Ovary (tissue), 3 donors: ENCODE measurements around the gene SLC7A6OS.

ENCODE experiments used
- CTCF ChIP-seq, 3 donors: fragments of 450-650 bp in 2 of 3; fragments of 200-600 bp in 1 of 3; IDR thresholded peaks; one replicate each; pipeline versions ENCODE4 v1.5.1 to v1.8.0; 2016 to 2022; ENCODE audit warnings: antibody characterized with exemption in 3 of 3, mild to moderate bottlenecking in 1 of 3
- POLR2A ChIP-seq: fragments of 450-650 bp; IDR thresholded peaks from one replicate; pipeline ENCODE4 v1.6.1; 2017; ENCODE audit warnings: antibody characterized with exemption, mild to moderate bottlenecking, moderate library complexity
- donor health status: DM: no; HTN: no; CAD: no.

- TF ChIP-seq CTCF (IDR thresholded peaks at IDR 0.05) (no peak), POLR2A (no peak)
Measured at GRCh38 chr16:68347605-68348004, 36.9 kb upstream of the SLC7A6OS start.
